B cell (primary cell): ENCODE data around the gene CELA1.
"Not testable (repeated sequence)": the region's sequence is repeated elsewhere in the genome, so short reads cannot be mapped to it uniquely, and the experiment has no call there.

Experiments used
- CTCF ChIP-seq: fragments of 200-600 bp; IDR thresholded peaks from one replicate; pipeline ENCODE4 v1.8.0; 2022; ENCODE audit warnings: antibody characterized with exemption, mild to moderate bottlenecking
- EZH2 ChIP-seq: IDR thresholded peaks from 2 replicates; pipeline ENCODE4 v1.6.1; 2012; ENCODE audit warnings: borderline replicate concordance, low read depth, mild to moderate bottlenecking, moderate library complexity, low read length; ENCODE audit not compliant: insufficient read depth, poor library complexity, severe bottlenecking

GRCh38 chr12:51337336-51337735 lies 9.1 kb downstream of the CELA1 start:
- not testable (repeated sequence) for TF ChIP-seq CTCF, EZH2
